ENCODE data around the gene WDR12. TPM values are rescaled to one million over a fixed set of nuclear protein-coding genes. Genes with fewer than 3 reads are reported as not detected.

The WDR12 gene
- total and polyA plus RNA-seq, 2 donors (not counting 3 experiments of a cell fraction or from before 2014, with no cell fraction given), result 8.5 to 65.6 TPM

- H2AFZ ChIP-seq (ENCODE audit: low read depth, low read length), result no peak overlapping the region
- no peak overlapping the region for H3K27ac ChIP-seq (ENCODE audit: insufficient read depth, low read depth, low read length)
- no peaks in the 10 kb centered on the region for H3K36me3 ChIP-seq (ENCODE audit: control insufficient read depth in 2 of 2, extremely low read depth in 1 of 2, insufficient read depth in 2 of 2, low read length in 2 of 2)
- FAIRE-seq (no peak), DNase-seq (ENCODE audit: low read depth, low spot score) (no peak)
- H4K20me1 ChIP-seq (replicated peaks; ENCODE audit: control insufficient read depth, extremely low read depth, insufficient read depth, low read length), result no peaks in the 10 kb centered on the region
- H3K9me1 ChIP-seq (replicated peaks; ENCODE audit: control insufficient read depth, extremely low read depth, insufficient read depth, low read length), result no peaks in the 10 kb centered on the region
- no peaks in the 10 kb centered on the region for H3K27me3 ChIP-seq (ENCODE audit: control insufficient read depth in 2 of 2, insufficient read depth in 2 of 2, low read length in 2 of 2)
- H3K4me2 ChIP-seq (ENCODE audit: insufficient read depth, low read length), result no peak overlapping the region
- BruUV-seq (replicated peaks), result no TSS peak
- H3K79me2 ChIP-seq (ENCODE audit: control insufficient read depth, insufficient read depth, low read length), result no peaks in the 10 kb centered on the region
- POLR2A ChIA-PET, result no interaction called here
- intact Hi-C loops (cut with micrococcal nuclease) (no loop called here), dilution Hi-C loops (cut with MboI; ENCODE audit: extremely low pct_ligation_motif_present, low sequenced_read_pairs) (no loop called here)
- no peak overlapping the region for H3K4me3 ChIP-seq (replicated peaks in 1 of 3; ENCODE audit: insufficient read depth in 1 of 3, low read depth in 1 of 3, low read length in 3 of 3)
- CTCF ChIA-PET, result interaction anchor here (0.7 to 1.2 kb wide), 2 partner anchors 9 to 22 kb away, joined by 3 to 4 read pairs; no protein-coding TSS in a partner anchor
- H3K9ac ChIP-seq (replicated peaks; ENCODE audit: extremely low read depth, insufficient read depth, low read length), result no peak overlapping the region
- no peaks in the 10 kb centered on the region for H3K4me1 ChIP-seq (ENCODE audit: control insufficient read depth, extremely low read depth, insufficient read depth, low read length)
- TF ChIP-seq MAX (IDR thresholded peaks at IDR 0.05; ENCODE audit: insufficient read depth, insufficient read length) (no peak), POLR2AphosphoS5 (IDR thresholded peaks at IDR 0.05; ENCODE audit: insufficient read depth, low read depth, low read length) (no peak), GATA2 (IDR thresholded peaks at IDR 0.05; ENCODE audit: insufficient read depth, insufficient read length, low read depth, low read length) (no peak), MYC (IDR thresholded peaks at IDR 0.05; ENCODE audit: low read depth, low read length) (no peak), FOS (IDR thresholded peaks at IDR 0.05; ENCODE audit: borderline replicate concordance, insufficient read depth, low read length) (no peak), POLR2A (IDR thresholded peaks at IDR 0.05; ENCODE audit: low read depth, low read length) (no peak), JUN (IDR thresholded peaks at IDR 0.05; ENCODE audit: borderline replicate concordance, insufficient read depth, insufficient read length, low read depth) (no peak), EZH2 (IDR thresholded peaks at IDR 0.05; ENCODE audit: borderline replicate concordance, low read depth, low read length, severe bottlenecking) (no peak)
- TF ChIP-seq, protein P1, sequence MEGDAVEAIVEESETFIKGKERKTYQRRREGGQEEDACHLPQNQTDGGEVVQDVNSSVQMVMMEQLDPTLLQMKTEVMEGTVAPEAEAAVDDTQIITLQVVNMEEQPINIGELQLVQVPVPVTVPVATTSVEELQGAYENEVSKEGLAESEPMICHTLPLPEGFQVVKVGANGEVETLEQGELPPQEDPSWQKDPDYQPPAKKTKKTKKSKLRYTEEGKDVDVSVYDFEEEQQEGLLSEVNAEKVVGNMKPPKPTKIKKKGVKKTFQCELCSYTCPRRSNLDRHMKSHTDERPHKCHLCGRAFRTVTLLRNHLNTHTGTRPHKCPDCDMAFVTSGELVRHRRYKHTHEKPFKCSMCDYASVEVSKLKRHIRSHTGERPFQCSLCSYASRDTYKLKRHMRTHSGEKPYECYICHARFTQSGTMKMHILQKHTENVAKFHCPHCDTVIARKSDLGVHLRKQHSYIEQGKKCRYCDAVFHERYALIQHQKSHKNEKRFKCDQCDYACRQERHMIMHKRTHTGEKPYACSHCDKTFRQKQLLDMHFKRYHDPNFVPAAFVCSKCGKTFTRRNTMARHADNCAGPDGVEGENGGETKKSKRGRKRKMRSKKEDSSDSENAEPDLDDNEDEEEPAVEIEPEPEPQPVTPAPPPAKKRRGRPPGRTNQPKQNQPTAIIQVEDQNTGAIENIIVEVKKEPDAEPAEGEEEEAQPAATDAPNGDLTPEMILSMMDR (IDR thresholded peaks at IDR 0.05; ENCODE audit: extremely low read depth in 1 of 2, insufficient read depth in 1 of 2, low read depth in 1 of 2, low read length in 2 of 2), result no peak
- H3K9me3 ChIP-seq (replicated peaks; ENCODE audit: control insufficient read depth, insufficient read depth, low read length), result no peaks in the 10 kb centered on the region
These were observed 49.5 kb downstream of the WDR12 start for GRCh38 chr2:202861987-202862386.

All from endothelial cell of umbilical vein (primary cell).